ENCODE measurements around the gene UBXN6.
A peak's percentile ranks its signal among the peaks of the same experiment; 100 is the strongest.

The UBXN6 gene

GRCh38 chr19:4455719-4456475 is 1.7 kb downstream of the UBXN6 start:
- peak; percentile 75 for DNase-seq

GRCh38 chr19:4454747-4455718 is 2.6 kb downstream of the UBXN6 start:
- DNase-seq, result peak; percentile 67

GRCh38 chr19:4453232-4454179 is 4.1 kb downstream of the UBXN6 start:
- DNase-seq, result no peak

- DNase-seq, result no peak
Measured at GRCh38 chr19:4452230-4452990, 5.2 kb downstream of the UBXN6 start.

GRCh38 chr19:4449639-4450028 is 8.0 kb downstream of the UBXN6 start:
- DNase-seq, result no peak

- DNase-seq, result no peak
Measured at GRCh38 chr19:4449022-4449638, 8.5 kb downstream of the UBXN6 start.

- no peak for DNase-seq
Measured at GRCh38 chr19:4448147-4448985, 9.2 kb downstream of the UBXN6 start.

GRCh38 chr19:4447327-4448146 is 10.1 kb downstream of the UBXN6 start:
- DNase-seq, result no peak

GRCh38 chr19:4446704-4447200 is 10.8 kb downstream of the UBXN6 start:
- no peak for DNase-seq

- DNase-seq, result no peak
Measured at GRCh38 chr19:4445963-4446703, 11.5 kb downstream of the UBXN6 start.

GRCh38 chr19:4444765-4445741 is 12.5 kb downstream of the UBXN6 start:
- no peak for DNase-seq

- no peak for DNase-seq
Measured at GRCh38 chr19:4443966-4444764, 13.4 kb downstream of the UBXN6 start.

- no peak for DNase-seq
Measured at GRCh38 chr19:4443188-4443587, 14.4 kb downstream of the UBXN6 start.

- no peak for DNase-seq
Measured at GRCh38 chr19:4442819-4443146, 14.8 kb downstream of the UBXN6 start.

GRCh38 chr19:4441994-4442818 is 15.4 kb downstream of the UBXN6 start:
- DNase-seq, result no peak

- DNase-seq, result no peak
Measured at GRCh38 chr19:4439243-4439642, 18.4 kb downstream of the UBXN6 start.

Data from fibroblast of upper back skin (primary cell).